Right renal cortex interstitium (tissue), 3 donors: ENCODE measurements around the gene TTR. TPM values are rescaled to one million over a fixed set of nuclear protein-coding genes. Genes with fewer than 3 reads are reported as not detected.

ENCODE experiments used
- DNase-seq, 3 donors: peaks; one replicate each; pipeline ENCODE4 v3.0.0-alpha.2; 2013; ENCODE audit warnings: low read depth in 3 of 3, low spot score in 2 of 3
- polyA plus RNA-seq, 3 donors: library from polyadenylated mRNA; unstranded; fragments of 120-200 nt; gene quantifications; one replicate each; pipeline ENCODE4 v1.2.1, GENCODE V29; 2013; ENCODE audit not compliant: insufficient read length in 3 of 3

TTR gene
- 1 to 10 TPM in 1 of 3 donors, under 1 TPM in 2; 0.25 to 1.1 (median 0.71) TPM for polyA plus RNA-seq

- no peak for DNase-seq
Measured at GRCh38 chr18:31591628-31592027, at the start of gene TTR. TSS of gene TTR (plus strand) at chr18:31591877. CDS start at chr18:31591903, 26 bp downstream.

GRCh38 chr18:31546476-31546875 is 45.2 kb upstream of the TTR start:
- DNase-seq: no peak

- no peak for DNase-seq
Measured at GRCh38 chr18:31548853-31549252, 42.8 kb upstream of the TTR start.

GRCh38 chr18:31549416-31549815 is 42.3 kb upstream of the TTR start:
- DNase-seq: no peak

GRCh38 chr18:31551883-31552282 is 39.8 kb upstream of the TTR start:
- no peak for DNase-seq

GRCh38 chr18:31553800-31554199 is 37.9 kb upstream of the TTR start:
- DNase-seq: no peak

- no peak for DNase-seq
Measured at GRCh38 chr18:31554776-31555175, 36.9 kb upstream of the TTR start.

GRCh38 chr18:31555971-31556747 is 35.5 kb upstream of the TTR start:
- DNase-seq: peak; percentile 37 to 62 (median 43)

- DNase-seq: no peak
Measured at GRCh38 chr18:31557446-31557845, 34.2 kb upstream of the TTR start.

GRCh38 chr18:31558567-31558966 is 33.1 kb upstream of the TTR start:
- DNase-seq: no peak

GRCh38 chr18:31562726-31563125 is 29.0 kb upstream of the TTR start:
- DNase-seq: no peak

GRCh38 chr18:31563778-31564177 is 27.9 kb upstream of the TTR start:
- DNase-seq: no peak

- DNase-seq: no peak
Measured at GRCh38 chr18:31565345-31565744, 26.3 kb upstream of the TTR start.

GRCh38 chr18:31565782-31566512 is 25.7 kb upstream of the TTR start:
- no peak for DNase-seq

- no peak for DNase-seq
Measured at GRCh38 chr18:31566576-31567306, 24.9 kb upstream of the TTR start.

- no peak for DNase-seq
Measured at GRCh38 chr18:31572368-31572767, 19.3 kb upstream of the TTR start.

- no peak for DNase-seq
Measured at GRCh38 chr18:31573051-31573450, 18.6 kb upstream of the TTR start.

GRCh38 chr18:31574359-31574758 is 17.3 kb upstream of the TTR start:
- DNase-seq: no peak

GRCh38 chr18:31575515-31576257 is 16.0 kb upstream of the TTR start:
- no peak for DNase-seq

- DNase-seq: no peak
Measured at GRCh38 chr18:31576670-31577069, 15.0 kb upstream of the TTR start.

- no peak for DNase-seq
Measured at GRCh38 chr18:31577195-31577594, 14.5 kb upstream of the TTR start.
